GM12892 (cell line): ENCODE data around the gene PRR5.

ENCODE experiments used
- POLR2A ChIP-seq: IDR thresholded peaks from 2 replicates; pipeline ENCODE4 v1.6.1; 2011; ENCODE audit warnings: low read depth, low read length, control low read depth
- POLR2AphosphoS5 ChIP-seq: IDR thresholded peaks from 2 replicates; pipeline ENCODE4 v1.6.1; 2011; ENCODE audit warnings: low read depth, low read length, control low read depth
- TAF1 ChIP-seq: IDR thresholded peaks from 2 replicates; pipeline ENCODE4 v1.6.1; 2011; ENCODE audit warnings: low read depth, mild to moderate bottlenecking, control low read depth, low read length, borderline replicate concordance

DNA sequence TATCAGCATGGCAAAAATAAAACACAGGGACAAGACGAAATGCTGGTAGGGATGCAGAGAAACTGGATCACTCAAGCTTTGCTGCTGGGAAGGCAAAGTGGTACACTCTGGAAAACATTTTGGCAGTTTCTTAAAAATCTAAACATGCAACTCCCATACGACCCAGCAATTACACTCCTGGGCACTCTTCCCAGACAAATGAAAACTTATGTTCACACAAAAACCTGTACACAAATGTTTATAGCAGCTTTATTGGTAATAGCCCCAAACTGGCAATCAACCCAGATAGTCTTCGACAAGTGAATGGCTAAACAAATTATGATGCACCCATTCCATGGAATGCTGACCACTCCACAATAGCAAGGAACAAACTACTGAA is 35.8 kb upstream of the PRR5 start:
- TF ChIP-seq POLR2A (no peak), POLR2AphosphoS5 (no peak), TAF1 (no peak)
